Measurements from ENCODE around the gene MAT2B. TPM values are rescaled to one million over a fixed set of nuclear protein-coding genes. Genes with fewer than 3 reads are reported as not detected.

Gene MAT2B
- total RNA-seq, 1 experiment from 2014 or later, result 66.2 TPM

DNA sequence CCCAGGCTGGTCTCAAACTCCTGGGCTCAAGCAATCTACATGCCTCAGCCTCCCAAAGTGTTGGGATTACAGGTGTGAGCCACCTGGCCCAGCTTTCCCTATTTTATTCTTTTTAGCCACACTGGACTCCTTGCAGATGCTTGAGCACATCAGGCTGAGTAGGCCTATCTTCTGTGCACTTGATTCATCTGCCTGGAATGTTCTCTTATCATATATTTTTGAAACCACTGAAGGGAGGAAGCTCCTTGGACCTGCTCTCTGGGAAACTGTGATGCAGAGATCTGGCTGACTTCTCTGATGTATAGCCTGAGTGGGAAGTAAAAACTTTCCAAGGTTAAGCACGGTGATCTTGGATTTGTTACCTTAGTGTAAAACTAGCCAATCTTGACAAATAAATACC, 6.5 kb upstream of the MAT2B start:
- Histone ChIP-seq H3K4me3 (no peak overlapping the region), H3K36me3 (ENCODE audit: low read depth) (no peaks in the 10 kb centered on the region), H3F3A (ENCODE audit: insufficient read depth, low read depth) (peaks cover 14% of the 10 kb centered on the region), H3K4me1 (replicated peaks; ENCODE audit: insufficient read depth) (peaks cover 17% of the 10 kb centered on the region), H3K4me2 (no peak overlapping the region), H3K27ac (no peak overlapping the region), H3K79me2 (ENCODE audit: low read depth) (no peaks in the 10 kb centered on the region), H4K20me1 (ENCODE audit: insufficient read depth) (no peaks in the 10 kb centered on the region), H2AFZ (no peak overlapping the region), H3K9me2 (ENCODE audit: insufficient read depth) (no peaks in the 10 kb centered on the region), H3K27me3 (ENCODE audit: insufficient read depth, low read depth) (no peaks in the 10 kb centered on the region), H3K9me3 (ENCODE audit: insufficient read depth, low read depth) (0 out of 2 replicates have a peak, but pooled peaks cover 3% of the 10 kb centered on the region)
- ChIA-PET CTCF (no interaction called here), POLR2A (ENCODE audit: unreplicated experiment) (no interaction called here)
- no TSS peak for BruUV-seq (replicated peaks)
- TF ChIP-seq, protein P1, sequence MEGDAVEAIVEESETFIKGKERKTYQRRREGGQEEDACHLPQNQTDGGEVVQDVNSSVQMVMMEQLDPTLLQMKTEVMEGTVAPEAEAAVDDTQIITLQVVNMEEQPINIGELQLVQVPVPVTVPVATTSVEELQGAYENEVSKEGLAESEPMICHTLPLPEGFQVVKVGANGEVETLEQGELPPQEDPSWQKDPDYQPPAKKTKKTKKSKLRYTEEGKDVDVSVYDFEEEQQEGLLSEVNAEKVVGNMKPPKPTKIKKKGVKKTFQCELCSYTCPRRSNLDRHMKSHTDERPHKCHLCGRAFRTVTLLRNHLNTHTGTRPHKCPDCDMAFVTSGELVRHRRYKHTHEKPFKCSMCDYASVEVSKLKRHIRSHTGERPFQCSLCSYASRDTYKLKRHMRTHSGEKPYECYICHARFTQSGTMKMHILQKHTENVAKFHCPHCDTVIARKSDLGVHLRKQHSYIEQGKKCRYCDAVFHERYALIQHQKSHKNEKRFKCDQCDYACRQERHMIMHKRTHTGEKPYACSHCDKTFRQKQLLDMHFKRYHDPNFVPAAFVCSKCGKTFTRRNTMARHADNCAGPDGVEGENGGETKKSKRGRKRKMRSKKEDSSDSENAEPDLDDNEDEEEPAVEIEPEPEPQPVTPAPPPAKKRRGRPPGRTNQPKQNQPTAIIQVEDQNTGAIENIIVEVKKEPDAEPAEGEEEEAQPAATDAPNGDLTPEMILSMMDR (conservative IDR thresholded peaks at IDR 0.05), result no peak
- no peak for TF ChIP-seq EZH2 (IDR thresholded peaks at IDR 0.05; ENCODE audit: low read depth)
- no peak for DNase-seq
- intact Hi-C loops (cut with micrococcal nuclease; ENCODE audit: unreplicated experiment), result no loop called here

DNA sequence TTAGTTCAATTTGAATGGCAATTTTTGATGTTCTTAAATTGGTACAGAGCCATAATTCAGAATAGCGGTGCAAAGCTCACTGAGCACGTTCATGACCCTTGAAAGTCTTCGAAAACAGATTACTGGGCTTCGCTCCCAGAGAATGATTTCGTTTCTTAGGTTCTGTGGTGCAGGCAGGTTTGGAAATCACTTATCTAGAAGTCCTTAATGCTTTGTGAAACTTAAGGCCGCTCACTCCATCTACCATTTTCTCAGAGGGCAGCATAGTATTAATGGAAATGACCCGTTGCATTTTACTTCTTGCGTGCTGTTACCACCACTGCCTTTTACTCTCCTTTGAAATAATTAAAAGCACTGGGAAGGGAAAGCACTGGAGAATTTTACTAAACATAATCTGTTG, 2.9 kb upstream of the MAT2B start:
- Histone ChIP-seq H3F3A (ENCODE audit: insufficient read depth, low read depth) (peaks cover 22% of the 10 kb centered on the region), H3K79me2 (ENCODE audit: low read depth) (peaks cover 17% of the 10 kb centered on the region), H3K4me1 (replicated peaks; ENCODE audit: insufficient read depth) (peaks cover 28% of the 10 kb centered on the region), H3K27ac (peak overlapping the region; percentile 72), H3K9me2 (ENCODE audit: insufficient read depth) (no peaks in the 10 kb centered on the region), H3K36me3 (ENCODE audit: low read depth) (no peaks in the 10 kb centered on the region), H3K4me3 (peak overlapping the region; percentile 92; the same call in 1 of the 2 replicates), H3K27me3 (ENCODE audit: insufficient read depth, low read depth) (no peaks in the 10 kb centered on the region), H4K20me1 (ENCODE audit: insufficient read depth) (0 out of 2 replicates have a peak, but pooled peaks cover 12% of the 10 kb centered on the region), H3K9me3 (ENCODE audit: insufficient read depth, low read depth) (0 out of 2 replicates have a peak, but pooled peaks cover 3% of the 10 kb centered on the region), H3K4me2 (peak overlapping the region; percentile 98), H2AFZ (peak overlapping the region; percentile 77)
- ChIA-PET CTCF (no interaction called here), POLR2A (ENCODE audit: unreplicated experiment) (interaction anchor here (0.9 kb wide), 1 partner anchor 42 kb away, joined by 3 read pairs; the partner anchor contains the start of genes HMMR and NUDCD2)
- TF ChIP-seq, protein P1 (conservative IDR thresholded peaks at IDR 0.05), result no peak
- no peak for TF ChIP-seq EZH2 (IDR thresholded peaks at IDR 0.05; ENCODE audit: low read depth)
- DNase-seq, result no peak
- intact Hi-C loops (cut with micrococcal nuclease; ENCODE audit: unreplicated experiment), result no loop called here
- BruUV-seq (replicated peaks), result no TSS peak

DNA sequence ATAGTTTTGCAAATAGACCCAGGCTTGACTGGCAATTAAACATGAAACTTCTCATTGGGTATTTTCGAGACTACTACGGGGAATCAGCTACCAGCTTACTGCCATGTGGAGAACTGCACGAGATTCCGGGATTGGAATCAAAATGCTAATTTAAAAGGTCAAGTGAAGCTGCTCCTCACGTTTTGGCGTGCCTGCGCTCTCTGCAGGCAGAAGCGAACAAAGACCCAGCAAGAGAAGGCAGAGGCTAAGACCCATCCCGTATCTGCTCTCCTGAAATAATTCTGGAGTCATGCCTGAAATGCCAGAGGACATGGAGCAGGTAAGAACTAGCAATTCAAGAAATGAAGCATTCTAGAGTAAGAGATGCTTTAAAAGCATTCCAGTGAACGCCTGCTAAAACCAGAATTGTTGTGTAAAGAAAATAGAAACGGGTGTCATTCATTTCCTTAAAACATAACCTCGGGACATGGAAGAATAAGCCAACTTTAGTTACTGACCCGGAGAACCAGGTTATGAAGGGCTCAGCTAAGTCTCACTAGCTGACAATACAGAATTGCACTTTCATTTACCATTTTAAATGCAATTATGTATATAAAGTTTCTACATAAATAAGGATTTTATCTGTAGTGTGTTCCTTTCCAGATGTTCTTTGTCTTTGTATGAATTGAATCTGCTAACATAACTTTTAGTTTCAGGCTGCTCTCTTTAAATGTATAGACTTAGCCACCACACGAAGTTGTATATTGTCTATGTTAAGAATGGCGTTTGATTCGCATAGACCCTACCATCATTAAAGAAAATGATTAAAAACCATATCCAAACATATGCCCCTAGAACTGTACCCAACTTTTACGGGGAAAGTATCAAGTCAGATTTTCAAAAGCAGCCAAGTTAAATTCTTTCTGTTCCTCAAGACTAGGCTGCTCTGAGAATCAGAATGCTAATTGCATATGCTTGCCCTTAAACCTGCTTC, 2.0 kb upstream of the MAT2B start:
- 0 out of 2 replicates have a peak, but pooled peaks cover 12% of the 10 kb centered on the region for H4K20me1 ChIP-seq (ENCODE audit: insufficient read depth)
- peak overlapping the region; percentile 77 for H2AFZ ChIP-seq
- H3K4me1 ChIP-seq (replicated peaks; ENCODE audit: insufficient read depth), result peaks cover 29% of the 10 kb centered on the region
- peak; percentile 61 to 63 for DNase-seq
- no peaks in the 10 kb centered on the region for H3K36me3 ChIP-seq (ENCODE audit: low read depth)
- H3K4me3 ChIP-seq, result peak overlapping the region; percentile 92
- H3K9me3 ChIP-seq (ENCODE audit: insufficient read depth, low read depth), result 0 out of 2 replicates have a peak, but pooled peaks cover 3% of the 10 kb centered on the region
- H3K9me2 ChIP-seq (ENCODE audit: insufficient read depth), result no peaks in the 10 kb centered on the region
- no peak for TF ChIP-seq EZH2 (IDR thresholded peaks at IDR 0.05; ENCODE audit: low read depth)
- H3K27ac ChIP-seq, result peak overlapping the region; percentile 72
- H3F3A ChIP-seq (ENCODE audit: insufficient read depth, low read depth), result peaks cover 22% of the 10 kb centered on the region
- ChIA-PET POLR2A (ENCODE audit: unreplicated experiment) (interaction anchor here (0.7 to 0.9 kb wide), 2 partner anchors 43 to 471 kb away, joined by 3 to 4 read pairs; partner anchors contain the start of genes HMMR and NUDCD2), CTCF (no interaction called here)
- peaks cover 26% of the 10 kb centered on the region for H3K79me2 ChIP-seq (ENCODE audit: low read depth)
- H3K4me2 ChIP-seq, result peak overlapping the region; percentile 98
- intact Hi-C loops (cut with micrococcal nuclease; ENCODE audit: unreplicated experiment), result loop anchor here (2.0 kb wide), 1 partner anchor 67 kb away; the partner anchor contains the start of gene CCNG1
- no peaks in the 10 kb centered on the region for H3K27me3 ChIP-seq (ENCODE audit: insufficient read depth, low read depth)
- no TSS peak for BruUV-seq (replicated peaks)

All from PC-9 (cell line).